Breast epithelium (tissue), 4 donors: ENCODE results near the gene IRAK2. TPM values are rescaled to one million over a fixed set of nuclear protein-coding genes. Genes with fewer than 3 reads are reported as not detected.

Source experiments
- DNase-seq, 2 donors: peaks; one replicate each; pipeline ENCODE4 v3.0.0-alpha.2; 2019; ENCODE audit warnings: low spot score in 2 of 2
- H3K27ac ChIP-seq, 2 donors: fragments of 200-600 bp; sonication (generic) in 1 of 2; one replicate each; pipeline ENCODE4 v1.5.1; 2016 to 2019; ENCODE audit warnings: mild to moderate bottlenecking in 1 of 2
- H3K27me3 ChIP-seq, 2 donors: fragments of 200-600 bp; sonication (generic) in 1 of 2; one replicate each; pipeline versions ENCODE4 v1.5.1 to v1.6.0; 2017 to 2019; ENCODE audit warnings: control low read depth in 1 of 2, mild to moderate bottlenecking in 1 of 2
- H3K36me3 ChIP-seq: fragments of 200-600 bp; one replicate; pipeline ENCODE4 v1.5.1; 2019
- H3K4me1 ChIP-seq, 2 donors: fragments of 200-600 bp; sonication (generic); one replicate each; pipeline ENCODE4 v1.5.1; 2016 to 2019; ENCODE audit warnings: control low read depth in 1 of 2
- H3K4me3 ChIP-seq, 3 donors: fragments of 200-600 bp; sonication (generic); 1 replicate in 2 of 3; 2 replicates in 1 of 3; pipeline ENCODE4 v1.5.1; 2016 to 2019; ENCODE audit warnings: mild to moderate bottlenecking in 3 of 3, moderate library complexity in 2 of 3
- H3K9me3 ChIP-seq, 2 donors: fragments of 200-600 bp; sonication (generic) in 1 of 2; one replicate each; pipeline ENCODE4 v1.5.1; 2016 to 2019; ENCODE audit warnings: control low read depth in 1 of 2
- CTCF ChIP-seq, 3 donors: fragments of 450-650 bp; IDR thresholded peaks; one replicate each; pipeline ENCODE4 v1.5.1; 2016 to 2017; ENCODE audit warnings: antibody characterized with exemption in 3 of 3, mild to moderate bottlenecking in 3 of 3, moderate library complexity in 3 of 3
- POLR2A ChIP-seq: fragments of 450-650 bp; IDR thresholded peaks from one replicate; pipeline ENCODE4 v1.6.1; 2016; ENCODE audit warnings: antibody characterized with exemption, mild to moderate bottlenecking, moderate library complexity
- POLR2AphosphoS5 ChIP-seq, 3 donors: sonication (generic); formaldehyde crosslinking; IDR thresholded peaks; one replicate each; pipeline ENCODE4 v1.6.1; 2017; ENCODE audit warnings: antibody characterized with exemption in 3 of 3
- intact Hi-C: fragments of 100-400 bp; cut with DNase I; formaldehyde crosslinking; loops from one replicate; pipeline ENCODE4 v1.15.1; 2023; ENCODE audit warnings: low total_unique reads
- total RNA-seq, 3 donors: library from RNA; depleted of rRNA; stranded (reverse); fragments of >200 nt; gene quantifications; one replicate each; pipeline ENCODE4 v1.1.0, GENCODE V29; 2016

The IRAK2 gene
- total RNA-seq, 3 donors from 2014 or later: 3.4 to 7.2 (median 5.1) TPM

GRCh38 chr3:10274601-10275000, 109.9 kb downstream of the IRAK2 start:
- Histone ChIP-seq H3K4me3 (no peak overlapping the region), H3K36me3 (no peaks in the 10 kb centered on the region)
- no peak for TF ChIP-seq POLR2AphosphoS5 (IDR thresholded peaks at IDR 0.05)

GRCh38 chr3:10277115-10277625, 112.5 kb downstream of the IRAK2 start:
- no peaks in the 10 kb centered on the region for H3K36me3 ChIP-seq
- TF ChIP-seq POLR2A (no peak), CTCF (IDR thresholded peaks at IDR 0.05) (no peak), POLR2AphosphoS5 (IDR thresholded peaks at IDR 0.05) (no peak)

More at GRCh38 chr3:10274601-10275000, 109.9 kb downstream of the IRAK2 start:
- peaks cover 0 to 2% of the 10 kb centered on the region in 2 donors for H3K4me1 ChIP-seq
- H3K27me3 ChIP-seq: no peaks in the 10 kb centered on the region
- DNase-seq: no peak
- intact Hi-C loops: loop anchor here (10.0 kb wide), 1 partner anchor 1660 kb away; no protein-coding TSS in a partner anchor
- no peaks in the 10 kb centered on the region for H3K9me3 ChIP-seq
- no peak overlapping the region for H3K27ac ChIP-seq

GRCh38 chr3:10278501-10278900, 113.8 kb downstream of the IRAK2 start:
- H3K27ac ChIP-seq: peak overlapping the region in 1 of 2 donors; percentile 56
- intact Hi-C loops: loop anchor here (10.0 kb wide), 1 partner anchor 1664 kb away; no protein-coding TSS in a partner anchor

More at GRCh38 chr3:10277115-10277625, 112.5 kb downstream of the IRAK2 start:
- H3K9me3 ChIP-seq: no peaks in the 10 kb centered on the region
- no peak for DNase-seq
- no peaks in the 10 kb centered on the region for H3K27me3 ChIP-seq
- intact Hi-C loops: loop anchor here (10.0 kb wide), 1 partner anchor 1662 kb away; no protein-coding TSS in a partner anchor
- peaks cover 0 to 2% of the 10 kb centered on the region in 2 donors for H3K4me1 ChIP-seq
- H3K27ac ChIP-seq: no peak overlapping the region
- H3K4me3 ChIP-seq: no peak overlapping the region

GRCh38 chr3:10279384-10280176, 114.9 kb downstream of the IRAK2 start:
- Histone ChIP-seq H3K36me3 (no peaks in the 10 kb centered on the region), H3K9me3 (no peaks in the 10 kb centered on the region), H3K4me1 (no peaks in the 10 kb centered on the region), H3K4me3 (no peak overlapping the region), H3K27me3 (no peaks in the 10 kb centered on the region), H3K27ac (peak overlapping the region in 1 of 2 donors; percentile 56)
- no peak for DNase-seq
- intact Hi-C loops: loop anchor here (10.0 kb wide), 1 partner anchor 1665 kb away; no protein-coding TSS in a partner anchor
- no peak for TF ChIP-seq CTCF (IDR thresholded peaks at IDR 0.05)

More at GRCh38 chr3:10278501-10278900, 113.8 kb downstream of the IRAK2 start:
- DNase-seq: no peak
- H3K27me3 ChIP-seq: no peaks in the 10 kb centered on the region
- no peaks in the 10 kb centered on the region for H3K9me3 ChIP-seq
- TF ChIP-seq CTCF (IDR thresholded peaks at IDR 0.05): no peak
- TF ChIP-seq POLR2A: no peak
- TF ChIP-seq POLR2AphosphoS5 (IDR thresholded peaks at IDR 0.05): no peak
- no peak overlapping the region for H3K4me3 ChIP-seq
- H3K36me3 ChIP-seq: no peaks in the 10 kb centered on the region
- H3K4me1 ChIP-seq: peaks cover 0 to 2% of the 10 kb centered on the region in 2 donors

- Histone ChIP-seq H3K27me3 (no peaks in the 10 kb centered on the region), H3K27ac (no peak overlapping the region), H3K36me3 (no peaks in the 10 kb centered on the region), H3K4me1 (no peaks in the 10 kb centered on the region), H3K9me3 (no peaks in the 10 kb centered on the region), H3K4me3 (no peak overlapping the region)
- intact Hi-C loops: no loop called here
- DNase-seq: no peak
- TF ChIP-seq POLR2AphosphoS5 (IDR thresholded peaks at IDR 0.05) (no peak), POLR2A (no peak), CTCF (IDR thresholded peaks at IDR 0.05) (no peak)
These were observed 115.4 kb downstream of the IRAK2 start for GRCh38 chr3:10280177-10280529.
